Lung microvascular endothelial cell (primary cell): ENCODE data around the gene B4GALT4. TPM values are rescaled to one million over a fixed set of nuclear protein-coding genes. Genes with fewer than 3 reads are reported as not detected.
"Not testable (repeated sequence)": the region's sequence is repeated elsewhere in the genome, so short reads cannot be mapped to it uniquely, and the experiment has no call there.

Experiments used
- DNase-seq, 2 donors: peaks; one replicate each; pipeline versions ENCODE4 v3.0.0 to v3.0.0-alpha.2; 2010; ENCODE audit warnings: low read depth in 2 of 2
- total RNA-seq: library from RNA; depleted of rRNA; stranded (reverse); fragments of >200 nt; gene quantifications from 2 replicates; pipeline ENCODE4 v1.2.1, GENCODE V29; 2014

The B4GALT4 gene
- total RNA-seq, 1 donor from 2014 or later = 3.0 TPM

DNA sequence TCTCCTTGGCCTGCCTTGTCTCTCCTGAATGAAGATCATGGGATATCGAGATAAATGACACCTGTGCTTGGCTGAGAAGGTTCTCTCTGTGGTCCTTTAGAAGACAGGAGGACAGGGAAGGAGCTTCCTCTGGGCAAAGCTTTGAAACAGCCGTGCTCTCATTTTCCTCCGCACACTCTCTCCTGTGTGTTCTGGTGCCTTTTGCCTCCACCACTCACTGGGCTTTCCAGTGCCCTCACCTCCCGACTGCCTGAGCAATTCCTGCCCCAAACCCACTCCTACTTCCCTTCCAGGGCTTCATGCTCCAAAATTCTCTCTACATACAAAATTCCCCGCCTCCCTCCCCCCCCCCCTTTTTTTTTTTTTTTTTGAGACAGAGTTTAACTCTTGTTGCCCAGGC lies 35.0 kb downstream of the B4GALT4 start:
- DNase-seq = no peak

DNA sequence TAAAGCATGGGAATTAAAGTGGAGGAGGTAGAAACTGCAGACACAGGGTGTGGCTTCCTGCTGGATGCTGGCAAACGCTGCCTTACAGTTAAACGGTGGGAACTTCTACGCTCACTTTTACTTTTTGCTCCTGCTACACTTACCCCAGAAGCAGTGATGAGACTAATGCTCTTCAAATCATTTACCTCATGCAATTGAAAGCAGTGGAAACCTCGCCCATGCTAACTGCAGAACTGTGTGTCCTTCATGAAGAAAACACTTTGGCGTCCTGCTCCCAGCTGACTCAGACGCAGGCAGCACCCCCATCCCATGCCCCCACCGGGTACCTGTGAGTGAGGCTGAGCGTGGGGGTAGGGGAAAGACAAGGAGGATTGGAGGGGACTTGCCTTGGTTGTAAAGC lies 35.5 kb downstream of the B4GALT4 start:
- DNase-seq = peak in 1 of 2 donors; percentile 0

DNA sequence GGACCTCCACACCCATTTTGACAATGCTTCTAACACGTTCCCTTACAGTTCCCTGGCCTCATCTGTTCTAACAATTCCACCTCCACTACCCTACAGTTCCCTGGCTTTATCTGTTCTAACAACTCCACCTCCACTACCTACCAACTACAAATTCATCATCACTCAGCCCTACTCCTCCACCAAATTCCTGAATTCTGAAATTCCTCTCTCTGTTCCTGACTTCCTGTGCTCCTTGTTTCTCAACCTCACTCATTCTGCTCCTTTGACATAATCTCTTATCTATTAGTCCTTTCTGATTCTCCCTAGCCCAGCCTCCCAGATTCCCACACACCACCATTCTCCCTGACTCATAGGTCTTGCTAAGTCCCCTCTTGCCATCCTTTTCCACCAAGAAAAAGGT lies 44.8 kb downstream of the B4GALT4 start:
- DNase-seq = no peak

DNA sequence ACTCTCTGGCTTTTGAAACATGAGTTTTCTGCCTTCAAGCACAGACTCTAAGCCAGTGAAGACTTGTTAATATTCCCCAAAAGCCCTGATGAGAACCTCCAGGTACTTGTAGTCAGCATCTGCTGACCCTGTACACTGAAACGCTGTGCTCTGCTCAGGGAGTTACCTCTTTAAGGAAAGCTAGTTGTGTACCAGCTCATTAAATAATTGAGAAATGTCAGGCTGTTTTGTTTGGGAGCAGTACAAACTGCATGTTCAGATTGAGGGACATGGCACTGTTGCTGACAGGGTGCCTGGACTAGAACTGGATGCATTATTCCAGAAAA lies 45.6 kb downstream of the B4GALT4 start:
- no peak for DNase-seq

DNA sequence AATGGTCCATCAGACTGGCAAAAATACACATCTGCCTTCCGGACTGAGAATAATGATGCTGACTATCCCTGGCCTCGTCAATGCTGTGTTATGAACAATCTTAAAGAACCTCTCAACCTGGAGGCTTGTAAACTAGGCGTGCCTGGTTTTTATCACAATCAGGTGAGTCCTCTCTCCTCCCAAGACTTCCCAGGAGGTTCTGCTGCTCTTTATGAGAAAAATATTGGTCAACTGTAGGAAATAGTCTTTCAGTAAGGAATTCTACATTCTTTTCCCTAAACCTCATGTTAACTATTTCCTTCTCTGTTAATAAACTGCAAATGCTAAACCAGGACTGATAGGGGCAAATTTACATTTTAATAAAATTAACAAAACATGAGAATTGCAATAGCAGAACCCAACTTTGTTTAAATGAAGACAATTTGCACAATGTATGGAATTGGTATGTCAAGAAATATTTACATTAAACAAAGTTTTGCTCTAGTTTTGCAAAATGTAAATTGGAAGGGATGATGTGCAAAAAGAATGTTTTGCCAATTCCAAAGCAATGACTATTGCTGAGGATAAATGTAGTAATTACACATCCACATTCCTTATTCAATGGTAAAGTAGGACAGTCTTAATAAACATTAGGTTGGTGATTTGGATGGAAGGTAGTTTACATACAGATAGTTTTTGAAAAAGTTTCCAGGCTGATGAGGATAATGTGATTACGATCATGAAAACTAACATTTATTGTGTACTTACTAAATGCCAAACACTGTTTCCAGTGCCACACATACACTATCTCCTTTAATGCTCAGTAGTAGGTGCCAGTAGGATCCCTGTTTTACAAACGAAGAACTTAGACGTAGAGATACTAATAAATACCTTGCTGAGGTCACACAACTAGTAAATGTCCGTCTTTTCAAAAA lies 46.2 kb downstream of the B4GALT4 start:
- DNase-seq = no peak

DNA sequence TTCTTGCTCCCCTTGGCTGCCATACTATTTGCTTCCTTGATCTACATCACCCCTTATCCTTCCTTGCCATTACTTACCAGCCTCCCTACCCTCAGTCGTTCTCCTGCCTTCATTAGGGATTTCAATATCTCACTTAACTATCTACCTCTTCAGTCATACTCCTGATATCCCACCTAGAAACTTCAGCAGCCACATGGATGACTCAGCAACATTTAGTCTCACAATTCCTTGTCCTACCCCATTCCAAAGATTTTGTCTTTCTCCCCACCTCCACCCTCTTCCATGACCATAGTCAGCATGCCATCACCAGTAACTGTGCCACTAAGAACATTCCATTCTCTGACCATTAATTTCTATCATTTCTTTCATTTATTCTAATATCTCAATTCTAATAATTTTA lies 48.9 kb downstream of the B4GALT4 start:
- DNase-seq = no peak

DNA sequence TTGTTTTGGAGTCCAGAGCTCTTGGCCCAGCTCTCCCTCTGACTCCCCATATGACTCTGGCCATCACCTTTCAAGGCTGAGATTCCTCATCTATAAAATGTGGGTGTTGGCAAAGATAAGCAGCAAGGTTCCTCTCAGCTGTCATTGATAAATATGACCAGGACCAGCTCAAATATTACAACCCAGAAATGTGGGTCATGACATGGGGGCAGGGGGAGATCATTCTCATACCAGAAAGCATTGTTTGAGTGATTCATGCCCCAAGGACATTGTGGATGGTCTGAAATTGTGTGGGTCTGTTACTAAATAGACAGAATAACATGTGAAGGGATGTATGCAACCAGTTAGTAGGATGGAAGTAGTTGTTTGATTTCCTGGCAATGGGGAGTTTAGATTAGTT lies 53.4 kb downstream of the B4GALT4 start:
- no peak for DNase-seq

DNA sequence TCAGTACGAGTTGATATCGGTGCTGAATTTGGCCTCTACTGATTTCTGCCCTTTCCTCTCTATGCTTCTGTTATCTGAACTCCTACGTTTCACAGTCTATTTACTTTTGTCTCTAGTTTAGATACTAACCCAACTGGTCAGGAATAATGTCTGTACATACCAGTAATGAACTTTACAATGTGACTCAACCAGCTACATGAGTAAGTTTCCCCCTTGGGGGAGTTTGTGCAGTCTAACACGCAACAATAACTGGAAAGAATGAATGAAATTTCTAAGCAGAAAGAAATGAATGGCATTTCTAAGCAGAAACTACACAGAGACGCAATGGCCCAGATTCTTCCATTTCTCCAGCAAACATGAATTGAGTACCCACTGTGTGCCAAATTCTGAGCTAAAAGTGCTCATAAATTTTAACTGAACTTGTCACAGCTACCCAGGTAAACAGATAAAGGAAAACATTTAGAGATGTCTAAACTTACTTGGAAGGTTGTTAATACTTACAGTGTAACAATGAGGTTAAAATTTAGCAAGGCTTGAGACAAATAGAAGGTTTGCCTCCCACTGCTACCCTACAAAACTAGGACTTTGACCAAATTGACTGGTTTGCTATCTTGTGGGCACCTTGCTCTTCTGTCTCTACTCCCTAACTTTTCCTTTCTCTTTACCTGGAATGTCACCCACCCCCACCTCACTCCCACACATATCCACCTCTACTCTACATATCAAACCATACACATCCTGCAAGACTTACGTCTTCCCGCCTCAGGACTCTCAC lies 55.7 kb downstream of the B4GALT4 start:
- no peak for DNase-seq

DNA sequence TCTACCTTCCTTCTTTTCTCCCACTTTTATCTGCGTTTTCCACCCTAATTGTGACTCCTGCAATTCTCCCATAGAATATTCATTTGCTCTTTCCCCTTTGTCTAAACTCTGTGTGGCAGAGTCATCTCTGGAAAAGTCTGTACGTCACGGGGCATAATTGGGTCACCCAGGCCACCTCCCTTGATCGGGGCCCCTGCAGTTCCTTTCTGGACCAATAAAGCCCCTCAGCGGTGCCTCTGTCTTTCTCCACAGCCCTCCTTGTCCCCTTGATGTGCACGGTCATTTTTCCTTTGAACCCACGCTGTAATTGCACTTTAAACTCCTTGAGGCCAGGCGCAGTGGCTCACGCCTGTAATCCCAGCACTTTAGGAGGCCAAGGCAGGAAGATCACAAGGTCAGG lies 56.6 kb downstream of the B4GALT4 start:
- no peak for DNase-seq

DNA sequence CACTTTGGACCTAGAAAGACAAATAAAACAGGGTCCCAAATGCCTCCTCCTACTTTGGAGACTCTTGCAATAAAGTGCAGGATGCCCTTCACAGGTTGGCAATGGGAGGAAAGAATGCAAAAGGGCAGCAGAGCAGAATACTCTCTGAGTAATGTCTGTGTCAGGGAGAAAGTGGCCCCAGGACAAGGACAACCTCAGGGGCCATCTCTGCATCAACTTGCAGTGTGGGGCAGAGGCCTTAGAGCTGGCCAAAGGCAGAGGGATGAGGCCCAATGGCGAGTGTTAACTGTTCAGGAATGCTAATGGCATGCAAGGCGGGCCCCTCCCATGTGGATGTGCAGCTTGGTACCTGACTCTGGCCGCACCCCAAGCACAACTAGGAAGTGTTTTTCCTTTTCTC lies 58.9 kb downstream of the B4GALT4 start:
- no peak for DNase-seq

DNA sequence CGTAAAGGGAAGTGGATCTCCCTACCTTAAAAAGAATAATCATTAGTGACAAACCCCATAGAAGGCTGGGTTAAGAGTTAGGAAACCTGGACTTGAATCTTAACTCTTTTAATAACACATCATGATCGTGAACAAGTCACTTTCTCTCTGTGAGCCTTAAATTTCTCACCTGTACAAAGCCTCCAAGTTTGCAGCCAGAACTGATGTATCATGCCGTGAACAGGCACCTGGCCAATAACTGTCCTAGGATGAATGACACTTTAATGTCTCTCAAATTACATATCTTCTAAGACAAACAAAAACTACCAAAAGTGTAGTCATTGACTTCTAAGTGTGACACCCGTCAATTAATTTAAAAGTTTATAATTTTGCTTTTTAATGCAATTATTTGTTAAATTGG lies 63.4 kb downstream of the B4GALT4 start:
- DNase-seq = no peak

DNA sequence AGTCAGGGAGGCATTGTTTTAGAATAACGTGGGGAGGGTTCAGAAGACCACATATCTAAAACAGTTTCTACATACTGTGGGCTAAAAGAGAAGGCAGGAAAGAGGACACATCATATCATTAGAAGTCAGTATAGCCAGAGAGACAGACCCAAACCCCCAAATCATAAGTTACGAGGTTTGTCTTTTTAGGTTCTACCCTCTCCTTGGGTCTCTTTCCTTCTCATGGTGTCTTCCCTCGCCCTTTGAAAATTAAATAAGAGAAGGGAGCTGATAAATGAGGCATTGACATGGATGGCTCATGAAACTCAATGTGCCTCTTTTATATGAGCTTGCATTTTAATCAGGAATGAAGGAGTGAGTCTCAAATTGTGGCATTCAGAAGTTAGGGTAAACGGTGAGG lies 63.9 kb downstream of the B4GALT4 start:
- no peak for DNase-seq

DNA sequence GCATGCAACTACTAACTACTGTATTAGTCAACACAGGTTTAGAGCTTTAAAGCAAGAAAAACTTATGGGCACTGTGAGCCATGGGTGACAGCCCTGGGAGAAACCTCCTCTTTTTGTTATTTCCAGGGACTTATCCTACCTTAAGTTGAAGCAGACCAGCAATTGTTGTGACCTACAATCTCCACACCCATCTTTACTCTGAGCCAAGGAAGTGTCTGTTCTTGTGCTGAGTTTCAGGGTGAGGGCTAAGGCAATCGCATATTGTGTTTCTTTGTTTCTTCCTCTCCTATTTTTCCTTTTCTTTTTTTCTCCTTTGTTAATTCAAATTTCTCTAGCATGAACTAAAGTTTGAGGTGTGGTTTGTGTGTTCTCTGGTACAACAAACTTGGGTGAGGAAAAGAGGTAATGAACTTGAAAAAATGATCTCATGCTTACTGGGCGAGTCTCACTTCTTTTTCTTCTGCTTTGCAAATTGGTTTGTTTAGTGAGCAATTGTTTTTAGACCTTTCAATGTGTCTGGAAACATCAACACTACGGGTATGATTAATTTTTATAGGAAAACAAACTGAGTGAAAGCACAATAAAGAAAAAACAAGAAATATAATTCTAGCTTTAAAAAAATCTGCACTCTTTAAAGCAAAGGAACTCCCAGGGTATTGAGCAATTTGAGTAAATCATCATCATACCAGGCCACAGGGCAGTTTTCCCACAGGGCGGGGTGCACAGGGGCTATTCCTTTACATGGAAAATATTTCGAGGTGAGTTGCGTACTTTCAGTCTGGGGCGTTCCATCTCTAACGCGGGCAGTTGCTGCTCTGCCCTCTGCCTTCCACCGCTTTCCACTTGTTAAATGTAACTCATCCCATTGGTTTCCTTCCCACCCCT lies 64.6 kb downstream of the B4GALT4 start:
- DNase-seq = no peak

DNA sequence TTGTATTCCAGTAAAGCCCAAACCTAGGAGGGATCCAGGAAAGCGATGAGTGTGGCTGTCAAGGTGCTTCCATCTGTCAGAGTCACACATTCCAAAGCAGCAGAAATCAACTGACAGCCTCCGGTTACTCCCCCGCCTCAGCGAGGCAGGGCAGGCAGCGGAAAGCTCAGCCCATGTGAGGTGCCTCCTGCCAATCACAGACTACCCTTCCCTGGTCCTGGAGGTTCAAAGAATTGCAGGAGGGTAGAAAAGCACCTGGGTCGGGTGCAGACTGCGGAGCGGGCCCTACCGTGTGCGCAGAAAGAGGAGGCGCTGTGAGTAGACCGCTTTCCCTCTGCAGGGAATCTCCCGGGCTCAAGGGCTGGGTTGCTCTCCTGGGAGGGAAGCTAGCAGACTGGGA lies 67.4 kb downstream of the B4GALT4 start, which contains the start of gene UPK1B:
Gene UPK1B (plus strand): TSS at position 274 of the 400 bp plus-strand sequence. CDS start 13,144 bp downstream, outside the sequence.
- no peak for DNase-seq

DNA sequence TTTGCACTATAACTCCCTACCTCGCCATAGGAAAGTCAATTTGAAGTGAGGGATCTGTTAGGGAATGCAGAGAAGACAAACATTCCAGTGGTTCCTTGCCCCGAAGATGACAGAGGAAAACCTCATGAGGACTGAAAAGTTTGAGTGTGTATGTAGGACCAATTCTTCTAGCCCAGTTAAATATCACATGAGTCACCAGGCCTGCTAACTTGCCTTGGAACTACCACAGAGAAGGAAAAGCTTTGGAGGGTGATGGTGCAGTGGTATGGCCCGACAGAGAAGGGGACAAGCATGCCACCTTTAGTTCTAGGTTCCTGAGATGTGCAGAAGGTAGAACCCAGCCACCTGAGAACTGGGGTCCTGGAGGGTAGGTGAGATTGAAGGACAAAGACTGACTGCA lies 69.9 kb downstream of the B4GALT4 start:
- no peak for DNase-seq

DNA sequence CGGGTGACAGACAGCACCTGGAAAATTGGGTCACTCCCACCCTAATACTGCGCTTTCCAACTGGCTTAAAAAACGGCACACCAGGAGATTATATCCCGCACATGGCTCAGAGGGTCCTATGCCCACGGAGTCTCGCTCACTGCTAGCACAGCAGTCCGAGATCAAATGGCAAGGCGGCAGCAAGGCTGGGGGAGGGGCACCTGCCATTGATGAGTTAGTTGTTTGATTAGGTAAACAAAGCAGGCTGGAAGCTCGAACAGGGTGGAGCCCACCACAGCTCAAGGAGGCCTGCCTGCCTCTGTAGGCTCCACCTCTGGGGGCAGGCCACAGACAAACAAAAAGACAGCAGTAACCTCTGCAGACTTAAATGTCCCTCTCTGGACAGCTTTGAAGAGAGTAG lies 75.9 kb downstream of the B4GALT4 start:
- DNase-seq = not testable (repeated sequence)

Other genes starting within 250 kb of the B4GALT4 start
- gene IGSF11, start 206.0 kb downstream of the B4GALT4 start, total RNA-seq = under 0.01 TPM in 2 replicates
- not detected in 2 replicates for gene TEX55, start 94.7 kb downstream of the B4GALT4 start, total RNA-seq
- gene UPK1B, start 67.3 kb downstream of the B4GALT4 start, total RNA-seq = under 0.01 TPM in 1 of 2 replicates, not detected in the other
- gene ARHGAP31, start 53.5 kb upstream of the B4GALT4 start, total RNA-seq = 19.8 and 21.6 TPM in 2 replicates
- gene TMEM39A, start 222.7 kb upstream of the B4GALT4 start, total RNA-seq = 20.0 and 26.6 TPM in 2 replicates
- 10.2 and 17.3 TPM in 2 replicates for gene POGLUT1, start 228.1 kb upstream of the B4GALT4 start, total RNA-seq